ENCODE data around the gene PIGL.
A peak's percentile ranks its signal among the peaks of the same experiment; 100 is the strongest.
"Not testable (repeated sequence)": the region's sequence is repeated elsewhere in the genome, so short reads cannot be mapped to it uniquely, and the experiment has no call there.

PIGL gene

GRCh38 chr17:16298140-16298662 lies 81.2 kb downstream of the PIGL start:
- no peak overlapping the region for H3K27ac ChIP-seq
- H3K27me3 ChIP-seq = no peaks in the 10 kb centered on the region
- no peak for TF ChIP-seq Cebpa-rat (IDR thresholded peaks at IDR 0.05)
- no peak overlapping the region for H3K9ac ChIP-seq
- peaks cover 0 to 15% (median 4%) of the 10 kb centered on the region in 11 experiments; a peak in 4 of 22 replicates for H3K9me3 ChIP-seq (replicated peaks in 1 of 11)
- H4K20me1 ChIP-seq = no peaks in the 10 kb centered on the region; a peak in 2 of 22 replicates
- H3K4me2 ChIP-seq = no peak overlapping the region
- peaks cover 6 to 48% (median 20%) of the 10 kb centered on the region in 11 experiments; a peak in 14 of 22 replicates for H3K36me3 ChIP-seq
- H3K4me3 ChIP-seq = no peak overlapping the region
- peaks cover 0 to 14% (median 6%) of the 10 kb centered on the region in 10 experiments; a peak in 9 of 20 replicates for H3K4me1 ChIP-seq

- H3K4me3 ChIP-seq = no peak overlapping the region
- H3K9me3 ChIP-seq (replicated peaks in 1 of 11) = peaks cover 0 to 9% (median 0%) of the 10 kb centered on the region in 11 experiments; a peak in 2 of 22 replicates
- H3K27ac ChIP-seq = no peak overlapping the region
- H3K9ac ChIP-seq = no peak overlapping the region
- no peak for TF ChIP-seq Cebpa-rat (IDR thresholded peaks at IDR 0.05)
- no peaks in the 10 kb centered on the region for H3K27me3 ChIP-seq
- no peak overlapping the region for H3K4me2 ChIP-seq
- peaks cover 0 to 6% (median 0%) of the 10 kb centered on the region in 11 experiments; a peak in 2 of 22 replicates for H4K20me1 ChIP-seq
- H3K36me3 ChIP-seq = peaks cover 0 to 46% (median 13%) of the 10 kb centered on the region in 11 experiments; a peak in 14 of 22 replicates
- peaks cover 0 to 16% (median 7%) of the 10 kb centered on the region in 10 experiments; a peak in 8 of 20 replicates for H3K4me1 ChIP-seq
Observed at GRCh38 chr17:16300554-16300953, 83.5 kb downstream of the PIGL start.

GRCh38 chr17:16301963-16302855 lies 85.2 kb downstream of the PIGL start:
- no peaks in the 10 kb centered on the region for H3K9me3 ChIP-seq (replicated peaks in 1 of 11)
- peaks cover 0 to 15% (median 7%) of the 10 kb centered on the region in 10 experiments; a peak in 7 of 20 replicates for H3K4me1 ChIP-seq
- no peak overlapping the region for H3K4me3 ChIP-seq
- no peak overlapping the region for H3K9ac ChIP-seq
- peaks cover 0 to 54% (median 13%) of the 10 kb centered on the region in 11 experiments; a peak in 14 of 22 replicates for H3K36me3 ChIP-seq
- H3K27ac ChIP-seq = no peak overlapping the region
- H3K27me3 ChIP-seq = no peaks in the 10 kb centered on the region
- H3K4me2 ChIP-seq = no peak overlapping the region
- H4K20me1 ChIP-seq = peaks cover 0 to 11% (median 0%) of the 10 kb centered on the region in 11 experiments; a peak in 2 of 22 replicates
- no peak for TF ChIP-seq Cebpa-rat (IDR thresholded peaks at IDR 0.05)

GRCh38 chr17:16302856-16303255 lies 85.8 kb downstream of the PIGL start:
- no peaks in the 10 kb centered on the region for H3K27me3 ChIP-seq
- H3K4me1 ChIP-seq = peaks cover 0 to 15% (median 7%) of the 10 kb centered on the region in 10 experiments; a peak in 7 of 20 replicates
- H4K20me1 ChIP-seq = peaks cover 0 to 11% (median 0%) of the 10 kb centered on the region in 11 experiments; a peak in 2 of 22 replicates
- no peak overlapping the region for H3K4me3 ChIP-seq
- H3K36me3 ChIP-seq = peaks cover 0 to 59% (median 13%) of the 10 kb centered on the region in 11 experiments; a peak in 14 of 22 replicates
- H3K9me3 ChIP-seq (replicated peaks in 1 of 11) = no peaks in the 10 kb centered on the region
- H3K27ac ChIP-seq = no peak overlapping the region
- TF ChIP-seq Cebpa-rat (IDR thresholded peaks at IDR 0.05) = no peak
- peak overlapping the region in 3 of 11 experiments; percentile 27 to 32 (median 30); a peak in 4 of 22 replicates for H3K4me2 ChIP-seq
- H3K9ac ChIP-seq = no peak overlapping the region

GRCh38 chr17:16304830-16305229 lies 87.8 kb downstream of the PIGL start:
- no peak for TF ChIP-seq Cebpa-rat (IDR thresholded peaks at IDR 0.05)
- Histone ChIP-seq H3K4me1 (peaks cover 0 to 15% (median 7%) of the 10 kb centered on the region in 10 experiments; a peak in 7 of 20 replicates), H3K4me3 (no peak overlapping the region), H3K27me3 (no peaks in the 10 kb centered on the region), H3K36me3 (peaks cover 3 to 74% (median 13%) of the 10 kb centered on the region in 11 experiments; a peak in 14 of 22 replicates), H4K20me1 (peaks cover 0 to 11% (median 0%) of the 10 kb centered on the region in 11 experiments; a peak in 1 of 22 replicates), H3K9me3 (replicated peaks in 1 of 11) (no peaks in the 10 kb centered on the region; a peak in 2 of 22 replicates), H3K9ac (no peak overlapping the region), H3K27ac (no peak overlapping the region), H3K4me2 (no peak overlapping the region)

- H3K4me2 ChIP-seq = no peak overlapping the region
- H3K27me3 ChIP-seq = no peaks in the 10 kb centered on the region
- H3K9ac ChIP-seq = no peak overlapping the region
- H3K4me3 ChIP-seq = no peak overlapping the region
- H3K36me3 ChIP-seq = peaks cover 8 to 69% (median 23%) of the 10 kb centered on the region in 11 experiments; a peak in 19 of 22 replicates
- no peak for TF ChIP-seq Cebpa-rat (IDR thresholded peaks at IDR 0.05)
- no peak overlapping the region for H3K27ac ChIP-seq
- H4K20me1 ChIP-seq = peaks cover 0 to 11% (median 0%) of the 10 kb centered on the region in 11 experiments; a peak in 1 of 22 replicates
- H3K4me1 ChIP-seq = peaks cover 0 to 15% (median 7%) of the 10 kb centered on the region in 10 experiments; a peak in 7 of 20 replicates
- peaks cover 8 to 11% (median 9%) of the 10 kb centered on the region in 11 experiments; a peak in 20 of 22 replicates for H3K9me3 ChIP-seq (replicated peaks in 1 of 11)
Observed at GRCh38 chr17:16306211-16306610, 89.2 kb downstream of the PIGL start.

- H3K4me2 ChIP-seq, H3K9ac ChIP-seq, H3K4me3 ChIP-seq, H3K27ac ChIP-seq: not testable (repeated sequence)
- H4K20me1 ChIP-seq = peaks cover 0 to 16% (median 0%) of the 10 kb centered on the region in 11 experiments; a peak in 9 of 22 replicates
- H3K36me3 ChIP-seq = peaks cover 8 to 46% (median 19%) of the 10 kb centered on the region in 11 experiments; a peak in 19 of 22 replicates
- peaks cover 0 to 18% (median 12%) of the 10 kb centered on the region in 11 experiments; a peak in 12 of 22 replicates for H3K27me3 ChIP-seq
- H3K4me1 ChIP-seq = peaks cover 0 to 30% (median 17%) of the 10 kb centered on the region in 10 experiments; a peak in 16 of 20 replicates
- peaks cover 9 to 26% (median 16%) of the 10 kb centered on the region in 11 experiments; a peak in 21 of 22 replicates for H3K9me3 ChIP-seq (replicated peaks in 1 of 11)
Observed at GRCh38 chr17:16312061-16312460, 95.1 kb downstream of the PIGL start.

- H3K4me2 ChIP-seq = peak overlapping the region in 9 of 11 experiments; percentile 31 to 77 (median 64); a peak in 18 of 22 replicates
- H3K36me3 ChIP-seq = peaks cover 8 to 46% (median 20%) of the 10 kb centered on the region in 11 experiments; a peak in 20 of 22 replicates
- peaks cover 0 to 16% (median 0%) of the 10 kb centered on the region in 11 experiments; a peak in 9 of 22 replicates for H4K20me1 ChIP-seq
- no peak overlapping the region for H3K27ac ChIP-seq
- peaks cover 0 to 18% (median 12%) of the 10 kb centered on the region in 11 experiments; a peak in 12 of 22 replicates for H3K27me3 ChIP-seq
- peaks cover 9 to 26% (median 16%) of the 10 kb centered on the region in 11 experiments; a peak in 21 of 22 replicates for H3K9me3 ChIP-seq (replicated peaks in 1 of 11)
- H3K4me3 ChIP-seq = no peak overlapping the region
- H3K4me1 ChIP-seq = peaks cover 0 to 30% (median 17%) of the 10 kb centered on the region in 10 experiments; a peak in 16 of 20 replicates
- H3K9ac ChIP-seq = no peak overlapping the region
- no peak for TF ChIP-seq Cebpa-rat (IDR thresholded peaks at IDR 0.05)
Observed at GRCh38 chr17:16313139-16314090, 96.4 kb downstream of the PIGL start.
